GM12864 (cell line): ENCODE results near the gene NCAM1.

Experiments used
- DNase-seq: peaks from one replicate; pipeline ENCODE4 v3.0.0-alpha.2; 2011; ENCODE audit warnings: low read depth
- H3K4me3 ChIP-seq: 2 replicates; pipeline ENCODE4 v1.5.1; 2011; ENCODE audit warnings: mild to moderate bottlenecking, low read depth, low read length, control low read depth
- CTCF ChIP-seq: IDR thresholded peaks from 2 replicates; pipeline ENCODE4 v1.5.1; 2011; ENCODE audit warnings: low read depth, mild to moderate bottlenecking, moderate library complexity, low read length, control low read depth, inconsistent platforms; ENCODE audit errors: missing control alignments

NCAM1 gene

GRCh38 chr11:112932593-112932992, 28.6 kb upstream of the NCAM1 start:
- TF ChIP-seq CTCF, result no peak
- DNase-seq, result no peak
- no peak overlapping the region for H3K4me3 ChIP-seq

- no peak for TF ChIP-seq CTCF
- no peak overlapping the region for H3K4me3 ChIP-seq
- no peak for DNase-seq
Measured at GRCh38 chr11:112933970-112934369, 27.2 kb upstream of the NCAM1 start.

- no peak overlapping the region for H3K4me3 ChIP-seq
- no peak for TF ChIP-seq CTCF
- DNase-seq, result no peak
Measured at GRCh38 chr11:112941104-112941503, 20.1 kb upstream of the NCAM1 start.

- no peak overlapping the region for H3K4me3 ChIP-seq
- DNase-seq, result no peak
- no peak for TF ChIP-seq CTCF
Measured at GRCh38 chr11:112942966-112943643, 18.1 kb upstream of the NCAM1 start.

- H3K4me3 ChIP-seq, result no peak overlapping the region
- TF ChIP-seq CTCF, result no peak
- DNase-seq, result no peak
Measured at GRCh38 chr11:112946866-112947265, 14.4 kb upstream of the NCAM1 start.

GRCh38 chr11:112949781-112950575, 11.2 kb upstream of the NCAM1 start:
- TF ChIP-seq CTCF, result no peak
- H3K4me3 ChIP-seq, result no peak overlapping the region
- DNase-seq, result no peak
